ENCODE results near the gene SLX4IP. TPM values are rescaled to one million over a fixed set of nuclear protein-coding genes. Genes with fewer than 3 reads are reported as not detected.
A peak's percentile ranks its signal among the peaks of the same experiment; 100 is the strongest.

Gene SLX4IP
- total RNA-seq, 4 donors from 2014 or later: 2.0 to 3.4 (median 3.3) TPM

DNA sequence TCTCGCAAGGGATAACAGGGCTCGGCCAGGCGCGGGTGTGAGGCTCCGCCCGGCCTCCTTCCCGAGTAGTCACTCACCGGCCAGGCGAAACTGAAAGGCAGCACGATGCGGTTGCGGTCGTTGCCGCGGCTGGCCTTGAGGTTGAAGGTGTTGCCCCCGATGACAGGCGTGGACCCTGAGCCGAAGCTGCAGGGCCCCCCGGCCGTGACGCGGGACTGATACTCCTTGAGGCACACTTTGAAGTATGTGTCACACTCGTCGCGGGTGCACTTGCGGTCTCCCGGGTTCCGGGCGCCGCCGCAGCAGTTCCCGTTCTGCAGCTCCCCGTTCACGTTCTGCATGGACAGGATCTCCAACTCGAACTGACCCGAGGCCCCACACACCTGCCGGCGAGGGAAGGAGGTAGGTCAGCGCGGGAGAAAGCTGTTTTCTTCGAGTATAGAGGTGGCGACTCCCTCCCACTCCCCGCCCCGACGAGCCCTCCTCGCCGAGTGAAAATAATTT is 237.6 kb downstream of the SLX4IP start:
- no peak for DNase-seq (ENCODE audit: low spot score)
- ATAC-seq (ENCODE audit: low FRiP score): no peak
- TF ChIP-seq, protein P1, sequence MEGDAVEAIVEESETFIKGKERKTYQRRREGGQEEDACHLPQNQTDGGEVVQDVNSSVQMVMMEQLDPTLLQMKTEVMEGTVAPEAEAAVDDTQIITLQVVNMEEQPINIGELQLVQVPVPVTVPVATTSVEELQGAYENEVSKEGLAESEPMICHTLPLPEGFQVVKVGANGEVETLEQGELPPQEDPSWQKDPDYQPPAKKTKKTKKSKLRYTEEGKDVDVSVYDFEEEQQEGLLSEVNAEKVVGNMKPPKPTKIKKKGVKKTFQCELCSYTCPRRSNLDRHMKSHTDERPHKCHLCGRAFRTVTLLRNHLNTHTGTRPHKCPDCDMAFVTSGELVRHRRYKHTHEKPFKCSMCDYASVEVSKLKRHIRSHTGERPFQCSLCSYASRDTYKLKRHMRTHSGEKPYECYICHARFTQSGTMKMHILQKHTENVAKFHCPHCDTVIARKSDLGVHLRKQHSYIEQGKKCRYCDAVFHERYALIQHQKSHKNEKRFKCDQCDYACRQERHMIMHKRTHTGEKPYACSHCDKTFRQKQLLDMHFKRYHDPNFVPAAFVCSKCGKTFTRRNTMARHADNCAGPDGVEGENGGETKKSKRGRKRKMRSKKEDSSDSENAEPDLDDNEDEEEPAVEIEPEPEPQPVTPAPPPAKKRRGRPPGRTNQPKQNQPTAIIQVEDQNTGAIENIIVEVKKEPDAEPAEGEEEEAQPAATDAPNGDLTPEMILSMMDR (IDR thresholded peaks at IDR 0.05): no peak

DNA sequence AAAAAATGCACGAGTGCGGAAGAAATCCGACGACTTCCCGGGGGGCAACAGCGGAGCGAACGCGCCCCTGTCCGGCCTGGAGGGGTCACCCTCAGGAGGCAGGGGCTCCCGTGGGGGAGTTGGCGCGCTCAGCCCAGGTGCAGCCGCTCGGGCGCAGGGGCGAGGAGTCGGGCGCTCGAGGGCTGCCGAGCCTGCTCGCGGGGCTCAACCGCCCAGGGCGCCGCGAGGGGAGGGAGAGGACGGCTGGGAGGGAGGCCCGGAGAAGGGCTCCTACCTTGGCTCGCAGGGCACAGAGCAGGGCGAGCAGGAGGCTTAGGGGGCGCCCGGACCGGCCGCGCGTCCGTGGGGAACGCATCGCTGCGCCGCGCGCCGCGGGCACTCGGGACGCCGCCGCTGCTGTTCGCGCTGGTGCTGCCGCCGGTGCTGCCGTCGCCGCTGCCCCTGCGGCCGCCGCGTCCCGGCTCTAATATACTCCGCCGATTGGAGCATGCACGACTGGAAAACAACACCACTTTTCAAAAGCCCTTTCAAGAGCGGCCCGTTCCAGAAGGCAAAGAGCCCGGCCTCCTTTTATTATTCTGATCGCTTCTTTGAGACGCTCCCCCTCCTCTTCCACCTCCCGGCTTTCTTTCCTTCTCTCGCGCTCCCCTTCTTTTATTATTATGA is 238.2 kb downstream of the SLX4IP start:
- DNase-seq (ENCODE audit: low spot score): no peak
- TF ChIP-seq, protein P1 (IDR thresholded peaks at IDR 0.05): no peak
- ATAC-seq (ENCODE audit: low FRiP score): no peak

DNA sequence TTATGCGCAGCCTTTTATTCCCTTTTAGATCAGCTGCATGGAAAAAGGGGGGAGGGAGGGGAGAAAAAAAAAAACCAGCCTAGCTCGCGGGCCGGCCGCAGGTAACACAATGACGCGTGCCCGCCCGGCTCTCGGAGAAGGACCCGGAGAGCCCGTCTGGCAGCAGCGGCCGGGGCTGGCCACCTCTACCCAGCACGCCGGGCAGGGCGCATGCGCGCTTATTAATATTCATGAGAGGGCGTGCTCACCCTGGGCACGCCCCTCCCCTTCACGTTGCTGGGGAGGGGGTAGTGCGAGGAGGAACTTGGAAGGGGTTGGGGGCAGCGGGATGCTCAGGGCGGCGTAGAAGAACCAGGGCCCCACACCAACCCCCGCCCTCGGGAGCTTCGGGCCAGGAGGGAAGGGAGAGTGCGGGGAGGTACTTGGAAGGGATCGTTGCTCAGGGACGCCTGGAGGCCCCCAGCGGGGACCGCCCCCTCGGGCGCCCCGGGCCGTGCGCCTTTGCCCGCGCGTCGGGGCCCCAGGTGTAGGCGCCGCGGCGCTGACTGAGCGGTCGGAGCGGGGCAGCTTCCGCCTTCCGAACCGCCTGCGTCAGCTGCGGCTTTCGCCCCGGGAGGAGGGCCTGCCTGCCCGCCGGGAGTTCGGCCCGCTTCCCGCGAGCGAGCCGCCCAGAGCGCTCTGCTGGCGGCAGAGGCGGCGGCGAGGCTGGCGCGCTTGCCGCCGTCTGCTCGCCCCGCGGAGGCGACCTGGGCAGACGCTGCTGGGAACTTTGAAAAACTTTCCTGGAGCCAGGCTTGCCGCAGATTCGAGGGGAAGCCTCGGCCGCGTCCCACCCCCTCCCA is 239.0 kb downstream of the SLX4IP start, which contains the start of gene JAG1:
TSS of gene JAG1 (minus strand) at position 158 of the 842 bp plus-strand sequence. CDS start 469 bp downstream, outside the sequence.
- DNase-seq (ENCODE audit: low spot score) (peak; percentile 93), ATAC-seq (ENCODE audit: low FRiP score) (peak; percentile 84)
- TF ChIP-seq, protein P1 (IDR thresholded peaks at IDR 0.05): no peak

- peak; percentile 51 for ATAC-seq (ENCODE audit: low FRiP score)
- no peak for DNase-seq (ENCODE audit: low spot score)
- TF ChIP-seq, protein P1 (IDR thresholded peaks at IDR 0.05): peak in 2 of 3 donors; percentile 3 to 79
Measured at GRCh38 chr20:10674684-10675449, 239.8 kb downstream of the SLX4IP start.

- ATAC-seq (ENCODE audit: low FRiP score) (no peak), DNase-seq (ENCODE audit: low spot score) (no peak)
- TF ChIP-seq, protein P1 (IDR thresholded peaks at IDR 0.05): no peak
Measured at GRCh38 chr20:10675450-10675848, 240.3 kb downstream of the SLX4IP start.

DNA sequence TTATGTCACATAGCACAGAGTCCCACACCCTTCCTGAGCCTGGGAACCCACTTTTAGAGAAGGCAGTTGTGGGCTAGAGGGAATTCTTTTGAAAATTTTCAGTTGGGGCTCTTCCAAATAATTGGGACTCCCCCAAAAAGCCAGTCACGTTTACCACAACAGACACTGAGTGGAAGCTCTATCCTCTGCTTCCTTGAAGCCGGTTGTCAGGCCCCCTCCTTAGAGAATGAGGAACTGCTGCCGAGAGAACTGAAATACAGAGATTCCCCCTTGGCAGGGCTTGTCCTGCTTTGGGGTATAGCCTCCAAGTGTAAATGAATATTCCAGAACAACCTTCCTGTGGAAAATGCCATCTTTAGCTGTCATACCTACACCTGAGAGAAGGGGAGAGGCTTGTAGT is 241.4 kb downstream of the SLX4IP start:
- ATAC-seq (ENCODE audit: low FRiP score) (no peak), DNase-seq (ENCODE audit: low spot score) (no peak)
- TF ChIP-seq, protein P1 (IDR thresholded peaks at IDR 0.05): no peak

Small RNAs within 50 kb of the gene (small RNA-seq; reads per million reads assigned to genes)
- not detected for gene MIR6870

Other genes starting within 250 kb of the SLX4IP start
- gene SNAP25, start 216.5 kb upstream of the SLX4IP start, total RNA-seq: 1 to 10 TPM in 2 of 4 donors, under 1 TPM in 2; 0.47 to 4.8 (median 1.2) TPM
- gene MKKS, start 1.1 kb upstream of the SLX4IP start, total RNA-seq: 10 to 100 TPM in 3 of 4 donors, 1 to 10 TPM in 1; 7.7 to 25.5 (median 12.5) TPM
- gene JAG1, start 238.7 kb downstream of the SLX4IP start, total RNA-seq: 100 to 1,000 TPM in 1 of 4 donors, 10 to 100 TPM in 3; 64.2 to 153 (median 85.7) TPM